K562 (cell line): ENCODE results near the gene TFAP2A. TPM values are rescaled to one million over a fixed set of nuclear protein-coding genes. Genes with fewer than 3 reads are reported as not detected.

Experiments
- ATAC-seq: fragments of 200-7000 bp; cut with Tn5 transposase; 3 replicates; pipeline ENCODE4 v1.9.1; 2020; ENCODE audit warnings: moderate library complexity
- BruUV-seq: library from RNA; stranded (reverse); fragments of 400-500 nt; replicated peaks from 2 replicates; lab custom pipeline; 2021; lab: Mats Ljungman, UMichigan
- CTCF ChIA-PET: fragments of 300-600 bp; formaldehyde crosslinking; extraction: SDS; loops from one replicate; lab custom pipeline; 2021; ENCODE audit warnings: low intra/inter-chr PET ratio; lab: Yijun Ruan, JAX
- POLR2A ChIA-PET: fragments of 300-600, 350-650 bp; sonication (Branson Sonifier 250); formaldehyde crosslinking; extraction: SDS; loops from one replicate; lab custom pipeline; 2021; ENCODE audit warnings: antibody characterized with exemption, inconsistent platforms; lab: Yijun Ruan, JAX
- DNase-seq, 4 experiments: peaks; one replicate each; pipeline versions ENCODE4 v3.0.0 to v3.0.0-alpha.2; 2011 to 2018; ENCODE audit warnings: low spot score in 3 of 4, mixed read lengths in 3 of 4; ENCODE audit errors: extremely low read depth in 1 of 4
- FAIRE-seq: peaks from 2 replicates; lab custom pipeline; 2011; peaks lifted over from hg19 to GRCh38; lab: Jason Lieb, UNC
- H2AFZ ChIP-seq: 2 replicates; pipeline ENCODE4 v1.6.0; 2011; ENCODE audit warnings: low read depth, low read length, control low read depth, inconsistent platforms
- H3K27ac ChIP-seq: fragments of 200-600 bp; 3 replicates; pipeline ENCODE4 v1.8.0; 2011; ENCODE audit warnings: low read depth, mild to moderate bottlenecking, control low read depth, inconsistent platforms, low read length, moderate library complexity, mixed read lengths; ENCODE audit errors: extremely low read depth
- H3K27me3 ChIP-seq, 2 experiments: fragments of 300-600 bp in 1 of 2; 2 replicates in 1 of 2; 3 replicates in 1 of 2; pipeline versions ENCODE4 v1.6.0 to v1.8.0; 2011; ENCODE audit warnings: inconsistent platforms in 2 of 2, low read length in 2 of 2, mild to moderate bottlenecking in 1 of 2, mixed read lengths in 1 of 2, moderate library complexity in 1 of 2; ENCODE audit not compliant: control insufficient read depth in 2 of 2, insufficient read depth in 2 of 2
- H3K36me3 ChIP-seq: fragments of 300-600 bp; 3 replicates; pipeline ENCODE4 v1.8.0; 2011; ENCODE audit warnings: mild to moderate bottlenecking, low read length, inconsistent platforms; ENCODE audit not compliant: control insufficient read depth, insufficient read depth
- H3K4me1 ChIP-seq, 2 experiments: fragments of 200-600 bp in 1 of 2; replicated peaks in 1 of 2; 2 replicates in 1 of 2; 3 replicates in 1 of 2; pipeline versions ENCODE4 v1.5.1 to v1.8.0; 2011; ENCODE audit warnings: inconsistent platforms in 2 of 2, low read length in 2 of 2, mild to moderate bottlenecking in 1 of 2, mixed read lengths in 1 of 2, moderate library complexity in 1 of 2; ENCODE audit not compliant: control insufficient read depth in 2 of 2, insufficient read depth in 2 of 2
- H3K4me2 ChIP-seq: 2 replicates; pipeline ENCODE4 v1.6.1; 2011; ENCODE audit warnings: low read length, control low read depth, inconsistent platforms, mixed read lengths; ENCODE audit not compliant: insufficient read depth
- H3K4me3 ChIP-seq: fragments of 200-600 bp; sonication (generic), shearing (Covaris generic); 2 replicates; pipeline ENCODE4 v1.5.1; 2016; ENCODE audit warnings: control low read depth, inconsistent platforms
- H3K79me2 ChIP-seq: fragments of 200-600 bp; 3 replicates; pipeline ENCODE4 v1.8.0; 2011; ENCODE audit warnings: low read length, inconsistent platforms; ENCODE audit not compliant: control insufficient read depth, insufficient read depth
- H3K9ac ChIP-seq, 2 experiments: 2 replicates each; pipeline versions ENCODE4 v1.6.0 to v1.6.1; 2011; ENCODE audit warnings: low read depth in 2 of 2, low read length in 2 of 2, control low read depth in 1 of 2, inconsistent platforms in 1 of 2, mild to moderate bottlenecking in 1 of 2, mixed read lengths in 1 of 2; ENCODE audit not compliant: insufficient read depth in 1 of 2
- H3K9me1 ChIP-seq: one replicate; pipeline ENCODE4 v1.6.0; 2011; ENCODE audit warnings: inconsistent platforms, mild to moderate bottlenecking, low read length, moderate library complexity; ENCODE audit not compliant: control insufficient read depth, insufficient read depth
- H3K9me3 ChIP-seq: replicated peaks from 2 replicates; pipeline ENCODE4 v1.5.1; 2011; ENCODE audit warnings: low read depth, low read length, inconsistent platforms; ENCODE audit not compliant: control insufficient read depth, insufficient read depth
- H4K20me1 ChIP-seq: replicated peaks from 2 replicates; pipeline ENCODE4 v1.6.1; 2011; ENCODE audit warnings: low read length, inconsistent platforms, mixed read lengths; ENCODE audit not compliant: control insufficient read depth, insufficient read depth
- ARHGAP35 ChIP-seq: fragments of 450-650 bp; IDR thresholded peaks from 2 replicates; pipeline ENCODE4 v1.6.1; 2018; ENCODE audit not compliant: partially characterized antibody
- CBX5 ChIP-seq: IDR thresholded peaks from 2 replicates; pipeline ENCODE4 v1.6.1; 2014; ENCODE audit warnings: low read depth, borderline replicate concordance
- HOMEZ ChIP-seq: fragments of 250-450 bp; sonication (Bioruptor Pico); IDR thresholded peaks from 2 replicates; pipeline ENCODE4 v1.4.0; 2020; ENCODE audit warnings: mild to moderate bottlenecking, moderate library complexity
- KDM2B ChIP-seq: fragments of 250-450 bp; sonication (Bioruptor Pico); IDR thresholded peaks from 2 replicates; pipeline ENCODE4 v1.8.0; 2021; ENCODE audit warnings: mild to moderate bottlenecking, moderate library complexity
- MEF2D ChIP-seq: conservative IDR thresholded peaks from 2 replicates; pipeline ENCODE4 v1.6.1; 2016; ENCODE audit warnings: low read depth, missing genetic modification characterization, missing compliant biosample characterization
- MTA2 ChIP-seq: fragments of 450-650 bp; IDR thresholded peaks from 2 replicates; pipeline ENCODE4 v1.6.1; 2016; ENCODE audit warnings: low read depth
- PTBP1 ChIP-seq: fragments of 200-400 bp; formaldehyde crosslinking; IDR thresholded peaks from 2 replicates; pipeline ENCODE4 v1.6.1; 2017; ENCODE audit warnings: low read depth, low read length
- RBM25 ChIP-seq: fragments of 200-400 bp; formaldehyde crosslinking; IDR thresholded peaks from 2 replicates; pipeline ENCODE4 v1.6.1; 2018; ENCODE audit warnings: low read length, low read depth, moderate library complexity; ENCODE audit not compliant: severe bottlenecking
- SFPQ ChIP-seq: fragments of 200-400 bp; formaldehyde crosslinking; IDR thresholded peaks from 2 replicates; pipeline ENCODE4 v1.6.1; 2017; ENCODE audit warnings: mild to moderate bottlenecking, low read depth, low read length, moderate library complexity
- SMAD2 ChIP-seq: fragments of 150-350 bp; IDR thresholded peaks from 2 replicates; pipeline ENCODE4 v1.6.1; 2014; ENCODE audit warnings: low read depth, mild to moderate bottlenecking, low read length
- ZNF551 ChIP-seq: fragments of 250-450 bp; sonication (Bioruptor Pico); IDR thresholded peaks from 2 replicates; pipeline ENCODE4 v1.5.0; 2021; ENCODE audit warnings: mild to moderate bottlenecking, moderate library complexity
- ZNF695 ChIP-seq: fragments of 450-650 bp; formaldehyde crosslinking; IDR thresholded peaks from 2 replicates; pipeline ENCODE4 v1.4.0; 2020; ENCODE audit warnings: mild to moderate bottlenecking, moderate library complexity
- WGBS: fragments of 100-300 bp; shearing (Covaris generic); methylation state at CpG from one replicate; pipeline ENCODE4 v1.1.6; 2016; ENCODE audit warnings: low coverage, mixed read lengths; ENCODE audit not compliant: insufficient coverage; ENCODE audit errors: missing lambda C conversion rate; 5-methylcytosine and 5-hydroxymethylcytosine counted together
- in situ Hi-C: fragments of 300-500 bp; cut with MboI; formaldehyde crosslinking; loops from 4 replicates; pipeline ENCODE4 v1.15.0; 2018; ENCODE audit warnings: inconsistent platforms, mixed read lengths
- intact Hi-C: fragments of 100-400 bp; cut with micrococcal nuclease; formaldehyde crosslinking; loops from 2 replicates; pipeline ENCODE4 v1.14.2; 2022
- polyA plus RNA-seq, 8 experiments: library from polyadenylated mRNA; depleted of rRNA in 4 of 8; stranded (reverse) in 5 of 8; unstranded in 3 of 8; fragments of >200 nt; fragmentation: Nextera tagmentation in 2 of 8; fragmentation: Illumina TruSeq in 1 of 8; extraction: Ambion mirVana in 2 of 8; extraction: Trizol in 1 of 8; gene quantifications; 2 replicates each; pipeline versions ENCODE4 v1.2.1 to v1.2.3, GENCODE V29; 2011 to 2014; ENCODE audit warnings: inconsistent platforms in 1 of 8, missing spikeins in 1 of 8
- total RNA-seq, 7 experiments: library from RNA; depleted of rRNA in 6 of 7; stranded (reverse); fragments of >200 nt in 6 of 7; fragmentation: Illumina TruSeq in 2 of 7; extraction: Trizol in 2 of 7; gene quantifications; 2 replicates each; pipeline versions ENCODE4 v1.2.1 to v1.2.3, GENCODE V29; 2011 to 2021; ENCODE audit warnings: low replicate concordance in 1 of 7
- TF ChIP-seq, protein P1 (sequence below): fragments of 250-450 bp; sonication (Bioruptor Pico); IDR thresholded peaks from 2 replicates; pipeline ENCODE4 v1.5.0; 2020; ENCODE audit warnings: mild to moderate bottlenecking
- TF ChIP-seq, protein P2 (sequence below): sonication (generic); formaldehyde crosslinking; IDR thresholded peaks from 2 replicates; pipeline ENCODE4 v1.8.0; 2023; ENCODE audit warnings: mild to moderate bottlenecking, missing genetic modification reagents

Gene TFAP2A
- total and polyA plus RNA-seq, 9 of the 15 experiments (the other 6 are each of a cell fraction or from before 2014, with no cell fraction given): 0.14 to 0.53 (median 0.19) TPM; not detected in 1

GRCh38 chr6:10412461-10413261 is 2.2 kb downstream of the TFAP2A start:
- H3K4me3 ChIP-seq: peak overlapping the region; percentile 30
- intact Hi-C loops: no loop called here
- in situ Hi-C loops: no loop called here
- POLR2A ChIA-PET: interaction anchor here (0.5 to 2.3 kb wide), 2 partner anchors 9 to 23 kb away, joined by 3 to 10 read pairs; no protein-coding TSS in a partner anchor
- CTCF ChIA-PET: no interaction called here
- WGBS: 10% methylated on average over 49 of the region's 82 CpGs
- peak overlapping the region; percentile 50 for H3K4me2 ChIP-seq
- BruUV-seq: no TSS peak
- 0 out of 2 replicates have a peak, but pooled peaks cover 2% of the 10 kb centered on the region for H3K9me3 ChIP-seq
- peaks cover 0 to 47% of the 10 kb centered on the region in 2 experiments; a peak in 3 of 5 replicates for H3K4me1 ChIP-seq
- H3K79me2 ChIP-seq: no peaks in the 10 kb centered on the region
- FAIRE-seq (no peak), DNase-seq (peak in 1 of 4 experiments; percentile 31), ATAC-seq (peak; percentile 65)
- H3K27ac ChIP-seq: no peak overlapping the region
- H2AFZ ChIP-seq: peak overlapping the region; percentile 53; the same call in 1 of the 2 replicates
- no peaks in the 10 kb centered on the region for H4K20me1 ChIP-seq
- H3K27me3 ChIP-seq: peaks cover 13 to 40% of the 10 kb centered on the region in 2 experiments; a peak in 4 of 5 replicates
- no peaks in the 10 kb centered on the region for H3K9me1 ChIP-seq
- H3K9ac ChIP-seq: peak overlapping the region in 1 of 2 experiments; percentile 83; a peak in 2 of 4 replicates
- H3K36me3 ChIP-seq: no peaks in the 10 kb centered on the region
- TF ChIP-seq ZNF551 (CRISPR knock-in tag) (no peak), RBM25 (no peak), PTBP1 (no peak), ZNF695 (CRISPR knock-in tag) (no peak), SFPQ (no peak), MEF2D (no peak), CBX5 (no peak), ARHGAP35 (no peak), MTA2 (no peak), SMAD2 (no peak), KDM2B (CRISPR knock-in tag) (0 out of 2 replicates have a peak, but pooled peaks have one; percentile 47), HOMEZ (CRISPR knock-in tag) (no peak)
- TF ChIP-seq, protein P1, sequence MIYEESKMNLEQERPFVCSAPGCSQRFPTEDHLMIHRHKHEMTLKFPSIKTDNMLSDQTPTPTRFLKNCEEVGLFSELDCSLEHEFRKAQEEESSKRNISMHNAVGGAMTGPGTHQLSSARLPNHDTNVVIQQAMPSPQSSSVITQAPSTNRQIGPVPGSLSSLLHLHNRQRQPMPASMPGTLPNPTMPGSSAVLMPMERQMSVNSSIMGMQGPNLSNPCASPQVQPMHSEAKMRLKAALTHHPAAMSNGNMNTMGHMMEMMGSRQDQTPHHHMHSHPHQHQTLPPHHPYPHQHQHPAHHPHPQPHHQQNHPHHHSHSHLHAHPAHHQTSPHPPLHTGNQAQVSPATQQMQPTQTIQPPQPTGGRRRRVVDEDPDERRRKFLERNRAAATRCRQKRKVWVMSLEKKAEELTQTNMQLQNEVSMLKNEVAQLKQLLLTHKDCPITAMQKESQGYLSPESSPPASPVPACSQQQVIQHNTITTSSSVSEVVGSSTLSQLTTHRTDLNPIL: no peak
- TF ChIP-seq, protein P2, sequence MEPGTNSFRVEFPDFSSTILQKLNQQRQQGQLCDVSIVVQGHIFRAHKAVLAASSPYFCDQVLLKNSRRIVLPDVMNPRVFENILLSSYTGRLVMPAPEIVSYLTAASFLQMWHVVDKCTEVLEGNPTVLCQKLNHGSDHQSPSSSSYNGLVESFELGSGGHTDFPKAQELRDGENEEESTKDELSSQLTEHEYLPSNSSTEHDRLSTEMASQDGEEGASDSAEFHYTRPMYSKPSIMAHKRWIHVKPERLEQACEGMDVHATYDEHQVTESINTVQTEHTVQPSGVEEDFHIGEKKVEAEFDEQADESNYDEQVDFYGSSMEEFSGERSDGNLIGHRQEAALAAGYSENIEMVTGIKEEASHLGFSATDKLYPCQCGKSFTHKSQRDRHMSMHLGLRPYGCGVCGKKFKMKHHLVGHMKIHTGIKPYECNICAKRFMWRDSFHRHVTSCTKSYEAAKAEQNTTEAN: no peak
